ENCODE results near the gene ZNF618. TPM values are rescaled to one million over a fixed set of nuclear protein-coding genes. Genes with fewer than 3 reads are reported as not detected.

Gene ZNF618
- total RNA-seq, 1 experiment from 2014 or later, result 4.2 TPM

- H3K9ac ChIP-seq (ENCODE audit: low read length), result no peak overlapping the region
- H3K4me1 ChIP-seq (ENCODE audit: insufficient read depth, low read length), result peaks cover 11% of the 10 kb centered on the region
- no peaks in the 10 kb centered on the region for H3K27me3 ChIP-seq (ENCODE audit: low read length)
- H3K79me2 ChIP-seq (ENCODE audit: low read length), result 0 out of 2 replicates have a peak, but pooled peaks cover 11% of the 10 kb centered on the region
- peak; percentile 87 for ATAC-seq
- no peak overlapping the region for H2AFZ ChIP-seq (ENCODE audit: low read length)
- no peaks in the 10 kb centered on the region for H3K36me3 ChIP-seq (ENCODE audit: low read depth, low read length)
- peaks cover 8% of the 10 kb centered on the region; the same call in 1 of the 2 replicates for H3K9me3 ChIP-seq (ENCODE audit: low read length)
- no peaks in the 10 kb centered on the region for H3F3A ChIP-seq (ENCODE audit: low read length, unreplicated experiment)
- ChIA-PET POLR2A (ENCODE audit: unreplicated experiment) (interaction anchor here (0.5 kb wide), 1 partner anchor 504 kb away, joined by 3 read pairs; no protein-coding TSS in a partner anchor), CTCF (no interaction called here)
- peak overlapping the region; percentile 38 for H3K27ac ChIP-seq (ENCODE audit: low read length)
- H4K20me1 ChIP-seq (ENCODE audit: low read length), result no peaks in the 10 kb centered on the region
- peak overlapping the region; percentile 54 for H3K4me2 ChIP-seq (ENCODE audit: low read length)
- intact Hi-C loops (cut with micrococcal nuclease), result no loop called here
- BruUV-seq (replicated peaks), result no TSS peak
- DNase-seq, result peak; percentile 75
- no peak overlapping the region for H3K4me3 ChIP-seq (ENCODE audit: low read length)
- TF ChIP-seq EZH2phosphoT487 (IDR thresholded peaks at IDR 0.05; ENCODE audit: borderline replicate concordance, low read length) (no peak), CTCF (conservative IDR thresholded peaks at IDR 0.05; ENCODE audit: low read depth, low read length) (no peak), EZH2 (IDR thresholded peaks at IDR 0.05; ENCODE audit: low read length, unreplicated experiment) (no peak)
- H3K9me2 ChIP-seq (replicated peaks; ENCODE audit: low read length), result no peaks in the 10 kb centered on the region
Observed at GRCh38 chr9:113929634-113930389, 53.7 kb downstream of the ZNF618 start.

- ChIA-PET POLR2A (ENCODE audit: unreplicated experiment) (no interaction called here), CTCF (no interaction called here)
- Histone ChIP-seq H3K79me2 (ENCODE audit: low read length) (0 out of 2 replicates have a peak, but pooled peaks cover 11% of the 10 kb centered on the region), H3K27ac (ENCODE audit: low read length) (no peak overlapping the region; the same call in 1 of the 2 replicates), H3K9ac (ENCODE audit: low read length) (no peak overlapping the region), H3K9me3 (ENCODE audit: low read length) (peaks cover 8% of the 10 kb centered on the region; the same call in 1 of the 2 replicates), H3K9me2 (replicated peaks; ENCODE audit: low read length) (no peaks in the 10 kb centered on the region), H3F3A (ENCODE audit: low read length, unreplicated experiment) (no peaks in the 10 kb centered on the region), H3K27me3 (ENCODE audit: low read length) (no peaks in the 10 kb centered on the region), H3K4me1 (ENCODE audit: insufficient read depth, low read length) (peaks cover 11% of the 10 kb centered on the region), H2AFZ (ENCODE audit: low read length) (no peak overlapping the region), H3K36me3 (ENCODE audit: low read depth, low read length) (no peaks in the 10 kb centered on the region), H3K4me2 (ENCODE audit: low read length) (0 out of 2 replicates have a peak overlapping the region, but pooled peaks have one; percentile 54), H4K20me1 (ENCODE audit: low read length) (no peaks in the 10 kb centered on the region), H3K4me3 (ENCODE audit: low read length) (no peak overlapping the region)
- intact Hi-C loops (cut with micrococcal nuclease), result no loop called here
- TF ChIP-seq CTCF (conservative IDR thresholded peaks at IDR 0.05; ENCODE audit: low read depth, low read length) (no peak), EZH2phosphoT487 (IDR thresholded peaks at IDR 0.05; ENCODE audit: borderline replicate concordance, low read length) (no peak), EZH2 (IDR thresholded peaks at IDR 0.05; ENCODE audit: low read length, unreplicated experiment) (no peak)
- BruUV-seq (replicated peaks), result no TSS peak
- no peak for ATAC-seq
- DNase-seq, result no peak
Observed at GRCh38 chr9:113930390-113930783, 54.3 kb downstream of the ZNF618 start.

GRCh38 chr9:113931140-113931539 is 55.0 kb downstream of the ZNF618 start:
- 0 out of 2 replicates have a peak, but pooled peaks cover 11% of the 10 kb centered on the region for H3K79me2 ChIP-seq (ENCODE audit: low read length)

More at GRCh38 chr9:113931140-113931539, 55.0 kb downstream of the ZNF618 start:
- Histone ChIP-seq H4K20me1 (ENCODE audit: low read length) (no peaks in the 10 kb centered on the region), H3K9me3 (ENCODE audit: low read length) (peaks cover 8% of the 10 kb centered on the region; the same call in 1 of the 2 replicates), H3F3A (ENCODE audit: low read length, unreplicated experiment) (no peaks in the 10 kb centered on the region), H3K27me3 (ENCODE audit: low read length) (no peaks in the 10 kb centered on the region), H3K4me2 (ENCODE audit: low read length) (no peak overlapping the region), H3K4me3 (ENCODE audit: low read length) (no peak overlapping the region), H2AFZ (ENCODE audit: low read length) (no peak overlapping the region), H3K9ac (ENCODE audit: low read length) (no peak overlapping the region), H3K36me3 (ENCODE audit: low read depth, low read length) (no peaks in the 10 kb centered on the region), H3K9me2 (replicated peaks; ENCODE audit: low read length) (no peaks in the 10 kb centered on the region), H3K27ac (ENCODE audit: low read length) (no peak overlapping the region), H3K4me1 (ENCODE audit: insufficient read depth, low read length) (peaks cover 11% of the 10 kb centered on the region)
- TF ChIP-seq EZH2 (IDR thresholded peaks at IDR 0.05; ENCODE audit: low read length, unreplicated experiment) (no peak), CTCF (conservative IDR thresholded peaks at IDR 0.05; ENCODE audit: low read depth, low read length) (no peak), EZH2phosphoT487 (IDR thresholded peaks at IDR 0.05; ENCODE audit: borderline replicate concordance, low read length) (no peak)
- BruUV-seq (replicated peaks), result no TSS peak
- ATAC-seq (no peak), DNase-seq (no peak)
- CTCF ChIA-PET, result no interaction called here
- POLR2A ChIA-PET (ENCODE audit: unreplicated experiment), result no interaction called here
- intact Hi-C loops (cut with micrococcal nuclease), result no loop called here

Data from PC-3 (cell line).